Transverse colon (tissue), 4 donors: ENCODE measurements around the gene APOL1.

ENCODE experiments used
- CTCF ChIP-seq, 5 experiments: fragments of 200-600 bp in 3 of 5; fragments of 450-650 bp in 2 of 5; sonication (generic) in 3 of 5; IDR thresholded peaks; 1 replicate in 2 of 5; 2 replicates in 3 of 5; pipeline ENCODE4 v1.5.1; 2016 to 2017; ENCODE audit warnings: antibody characterized with exemption in 5 of 5, inconsistent platforms in 3 of 5, mild to moderate bottlenecking in 2 of 5, moderate library complexity in 1 of 5
- EP300 ChIP-seq: sonication (generic); formaldehyde crosslinking; IDR thresholded peaks from one replicate; pipeline ENCODE4 v1.6.1; 2017; ENCODE audit warnings: antibody characterized with exemption, low read depth
- POLR2A ChIP-seq: fragments of 450-650 bp; IDR thresholded peaks from one replicate; pipeline ENCODE4 v1.6.1; 2016; ENCODE audit warnings: antibody characterized with exemption, mild to moderate bottlenecking, moderate library complexity
- POLR2AphosphoS5 ChIP-seq, 3 donors: sonication (generic); formaldehyde crosslinking; IDR thresholded peaks; one replicate each; pipeline ENCODE4 v1.6.1; 2016; ENCODE audit warnings: antibody characterized with exemption in 3 of 3

DNA sequence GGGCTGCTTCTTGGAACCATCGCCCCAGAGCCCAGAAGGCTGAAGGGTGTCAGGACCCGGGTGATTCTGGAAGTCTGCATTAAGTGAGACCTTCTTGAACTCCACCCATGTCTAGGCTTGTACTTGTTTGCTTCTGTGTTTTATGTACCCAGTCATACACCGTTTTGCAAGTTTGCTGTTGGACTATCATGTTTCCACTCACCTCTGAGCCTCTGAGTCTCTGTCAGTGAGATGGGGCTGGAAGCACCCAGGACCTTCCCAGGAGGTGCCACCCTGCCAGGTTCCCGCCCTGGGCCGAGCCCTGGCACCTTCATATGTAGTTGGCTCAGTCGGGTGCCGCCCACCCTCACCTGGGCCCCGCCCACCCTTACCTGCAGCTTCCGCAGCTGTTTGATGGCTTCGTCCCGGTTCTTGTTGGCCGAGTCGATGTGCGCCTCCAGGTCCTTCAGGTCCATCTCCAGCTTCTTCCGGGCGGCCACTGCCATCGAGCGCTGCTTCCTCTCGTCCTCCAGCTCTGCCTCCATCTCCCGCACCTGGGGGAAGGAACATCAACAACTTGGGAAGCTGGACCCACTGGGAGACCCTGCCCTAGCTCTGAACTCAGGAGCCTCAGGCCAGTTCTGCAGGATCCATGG lies 35.1 kb downstream of the APOL1 start:
- no peak for TF ChIP-seq CTCF (IDR thresholded peaks at IDR 0.05)
- TF ChIP-seq POLR2AphosphoS5 (IDR thresholded peaks at IDR 0.05): no peak
- no peak for TF ChIP-seq POLR2A
- TF ChIP-seq EP300: no peak
